ENCODE results near the gene NINJ1. TPM values are rescaled to one million over a fixed set of nuclear protein-coding genes. Genes with fewer than 3 reads are reported as not detected.

Gene NINJ1
- total and polyA plus RNA-seq, 2 of the 13 experiments (the other 11 are each of a cell fraction or from before 2014, with no cell fraction given) = 81.2 to 92.1 TPM

DNA sequence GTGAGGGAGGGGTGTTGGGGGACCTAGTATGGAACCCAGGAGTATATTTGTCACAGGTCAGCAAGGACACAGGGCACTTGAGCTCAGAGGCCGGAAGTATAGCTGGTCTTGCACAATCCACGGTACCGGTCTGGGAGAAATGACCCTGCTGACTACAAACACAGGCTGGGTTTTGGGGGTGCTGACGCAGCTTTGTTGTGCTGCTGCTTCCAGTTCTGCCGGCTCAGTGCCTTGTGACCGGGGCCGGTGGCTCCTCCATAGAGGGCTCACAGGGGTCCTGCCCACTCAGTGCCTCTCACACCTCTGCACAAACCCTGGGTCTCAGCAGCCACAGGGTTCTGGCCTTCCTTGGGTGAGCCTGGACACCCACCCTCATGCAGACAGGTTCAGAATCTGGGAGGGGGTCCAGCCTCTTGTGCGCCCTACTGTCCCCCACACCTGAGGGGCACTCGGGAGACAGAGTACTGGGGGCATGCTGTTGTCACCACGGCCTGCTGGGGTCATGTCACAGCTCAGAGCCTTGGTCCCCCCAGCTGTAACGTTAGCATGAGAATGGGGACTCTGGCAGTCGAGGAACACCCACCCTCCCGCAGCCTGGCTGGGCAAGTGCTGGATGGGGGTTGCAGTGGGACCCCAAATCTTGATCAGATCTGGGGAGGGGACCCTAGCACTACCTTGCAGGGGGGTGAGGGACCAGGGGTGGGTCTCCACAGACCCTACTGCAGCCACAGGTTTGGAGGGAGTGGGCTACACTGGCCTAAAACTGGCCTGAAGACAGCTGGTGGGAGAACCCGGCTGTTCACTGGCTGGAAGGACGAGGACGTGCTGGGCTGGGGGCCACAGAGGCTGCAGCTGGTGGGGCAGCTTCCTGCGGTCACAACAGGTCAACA lies 17.7 kb downstream of the NINJ1 start (continued):
- TF ChIP-seq STAT5B (CRISPR knock-in tag; IDR thresholded peaks at IDR 0.05) (no peak), FLYWCH1 (CRISPR knock-in tag; IDR thresholded peaks at IDR 0.05) (no peak), CBX5 (CRISPR knock-in tag; IDR thresholded peaks at IDR 0.05; ENCODE audit: borderline replicate concordance) (no peak), ZZZ3 (CRISPR knock-in tag; IDR thresholded peaks at IDR 0.05; ENCODE audit: borderline replicate concordance) (no peak), RXRA (CRISPR knock-in tag; IDR thresholded peaks at IDR 0.05) (peak; percentile 91), TCF7 (IDR thresholded peaks at IDR 0.05; ENCODE audit: low read depth) (no peak), FOXC1 (CRISPR knock-in tag; IDR thresholded peaks at IDR 0.05; ENCODE audit: borderline replicate concordance) (no peak), ZNF460 (CRISPR knock-in tag; IDR thresholded peaks at IDR 0.05; ENCODE audit: borderline replicate concordance) (no peak), TARDBP (CRISPR knock-in tag; IDR thresholded peaks at IDR 0.05) (peak; percentile 47; the same call in 1 of the 2 replicates), ZNF776 (CRISPR knock-in tag; IDR thresholded peaks at IDR 0.05) (no peak), ZFAT (CRISPR knock-in tag; conservative IDR thresholded peaks at IDR 0.05) (no peak), PPARG (CRISPR knock-in tag; conservative IDR thresholded peaks at IDR 0.05) (0 out of 2 replicates have a peak, but pooled peaks have one; percentile 30), JDP2 (CRISPR knock-in tag; IDR thresholded peaks at IDR 0.05; ENCODE audit: borderline replicate concordance) (no peak), ZNF713 (CRISPR knock-in tag; IDR thresholded peaks at IDR 0.05) (no peak), RAD51 (IDR thresholded peaks at IDR 0.05; ENCODE audit: borderline replicate concordance) (no peak), ZNF570 (CRISPR knock-in tag; IDR thresholded peaks at IDR 0.05; ENCODE audit: borderline replicate concordance) (no peak), NFYB (CRISPR knock-in tag; IDR thresholded peaks at IDR 0.05) (no peak), ZNF292 (CRISPR knock-in tag; IDR thresholded peaks at IDR 0.05; ENCODE audit: borderline replicate concordance, low read depth) (peak; percentile 46; the same call in 1 of the 2 replicates), YEATS2 (CRISPR knock-in tag; IDR thresholded peaks at IDR 0.05; ENCODE audit: borderline replicate concordance) (no peak), ZNF256 (CRISPR knock-in tag; conservative IDR thresholded peaks at IDR 0.05) (no peak)
- TF ChIP-seq, protein P1, sequence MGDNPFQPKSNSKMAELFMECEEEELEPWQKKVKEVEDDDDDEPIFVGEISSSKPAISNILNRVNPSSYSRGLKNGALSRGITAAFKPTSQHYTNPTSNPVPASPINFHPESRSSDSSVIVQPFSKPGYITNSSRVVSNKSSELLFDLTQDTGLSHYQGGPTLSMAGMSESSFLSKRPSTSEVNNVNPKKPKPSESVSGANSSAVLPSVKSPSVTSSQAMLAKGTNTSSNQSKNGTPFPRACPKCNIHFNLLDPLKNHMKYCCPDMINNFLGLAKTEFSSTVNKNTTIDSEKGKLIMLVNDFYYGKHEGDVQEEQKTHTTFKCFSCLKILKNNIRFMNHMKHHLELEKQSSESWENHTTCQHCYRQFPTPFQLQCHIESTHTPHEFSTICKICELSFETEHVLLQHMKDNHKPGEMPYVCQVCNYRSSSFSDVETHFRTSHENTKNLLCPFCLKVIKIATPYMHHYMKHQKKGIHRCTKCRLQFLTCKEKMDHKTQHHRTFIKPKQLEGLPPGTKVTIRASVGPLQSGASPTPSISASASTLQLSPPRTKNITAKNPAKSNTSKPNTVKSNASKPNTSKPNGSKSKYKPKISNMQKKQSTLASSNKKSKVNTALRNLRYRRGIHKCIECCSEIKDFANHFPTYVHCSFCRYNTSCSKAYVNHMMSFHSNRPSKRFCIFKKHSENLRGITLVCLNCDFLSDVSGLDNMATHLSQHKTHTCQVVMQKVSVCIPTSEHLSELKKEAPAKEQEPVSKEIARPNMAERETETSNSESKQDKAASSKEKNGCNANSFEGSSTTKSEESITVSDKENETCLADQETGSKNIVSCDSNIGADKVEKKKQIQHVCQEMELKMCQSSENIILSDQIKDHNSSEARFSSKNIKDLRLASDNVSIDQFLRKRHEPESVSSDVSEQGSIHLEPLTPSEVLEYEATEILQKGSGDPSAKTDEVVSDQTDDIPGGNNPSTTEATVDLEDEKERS (CRISPR knock-in tag; IDR thresholded peaks at IDR 0.05) = no peak
- TF ChIP-seq, protein P2, sequence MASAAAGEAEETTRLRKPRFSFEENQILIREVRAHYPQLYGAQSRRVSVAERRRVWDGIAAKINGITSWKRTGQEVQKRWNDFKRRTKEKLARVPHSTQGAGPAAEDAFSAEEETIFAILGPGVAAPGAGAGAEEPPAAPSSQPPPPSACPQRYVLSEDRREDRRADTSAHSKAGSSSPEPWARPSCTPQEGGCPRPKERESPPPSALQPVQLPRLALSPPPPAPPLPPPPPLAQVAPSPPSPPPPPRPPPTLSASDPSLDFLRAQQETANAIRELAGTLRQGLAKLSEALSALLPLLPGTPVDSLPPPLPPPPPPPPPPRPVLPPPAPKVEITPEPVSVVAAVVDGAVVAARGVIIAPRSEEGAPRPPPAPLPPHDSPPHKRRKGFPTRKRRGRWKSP (CRISPR knock-in tag; IDR thresholded peaks at IDR 0.05) = no peak
- TF ChIP-seq, protein P3, sequence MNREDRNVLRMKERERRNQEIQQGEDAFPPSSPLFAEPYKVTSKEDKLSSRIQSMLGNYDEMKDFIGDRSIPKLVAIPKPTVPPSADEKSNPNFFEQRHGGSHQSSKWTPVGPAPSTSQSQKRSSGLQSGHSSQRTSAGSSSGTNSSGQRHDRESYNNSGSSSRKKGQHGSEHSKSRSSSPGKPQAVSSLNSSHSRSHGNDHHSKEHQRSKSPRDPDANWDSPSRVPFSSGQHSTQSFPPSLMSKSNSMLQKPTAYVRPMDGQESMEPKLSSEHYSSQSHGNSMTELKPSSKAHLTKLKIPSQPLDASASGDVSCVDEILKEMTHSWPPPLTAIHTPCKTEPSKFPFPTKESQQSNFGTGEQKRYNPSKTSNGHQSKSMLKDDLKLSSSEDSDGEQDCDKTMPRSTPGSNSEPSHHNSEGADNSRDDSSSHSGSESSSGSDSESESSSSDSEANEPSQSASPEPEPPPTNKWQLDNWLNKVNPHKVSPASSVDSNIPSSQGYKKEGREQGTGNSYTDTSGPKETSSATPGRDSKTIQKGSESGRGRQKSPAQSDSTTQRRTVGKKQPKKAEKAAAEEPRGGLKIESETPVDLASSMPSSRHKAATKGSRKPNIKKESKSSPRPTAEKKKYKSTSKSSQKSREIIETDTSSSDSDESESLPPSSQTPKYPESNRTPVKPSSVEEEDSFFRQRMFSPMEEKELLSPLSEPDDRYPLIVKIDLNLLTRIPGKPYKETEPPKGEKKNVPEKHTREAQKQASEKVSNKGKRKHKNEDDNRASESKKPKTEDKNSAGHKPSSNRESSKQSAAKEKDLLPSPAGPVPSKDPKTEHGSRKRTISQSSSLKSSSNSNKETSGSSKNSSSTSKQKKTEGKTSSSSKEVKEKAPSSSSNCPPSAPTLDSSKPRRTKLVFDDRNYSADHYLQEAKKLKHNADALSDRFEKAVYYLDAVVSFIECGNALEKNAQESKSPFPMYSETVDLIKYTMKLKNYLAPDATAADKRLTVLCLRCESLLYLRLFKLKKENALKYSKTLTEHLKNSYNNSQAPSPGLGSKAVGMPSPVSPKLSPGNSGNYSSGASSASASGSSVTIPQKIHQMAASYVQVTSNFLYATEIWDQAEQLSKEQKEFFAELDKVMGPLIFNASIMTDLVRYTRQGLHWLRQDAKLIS (CRISPR knock-in tag; IDR thresholded peaks at IDR 0.05) = no peak
